Body of pancreas (tissue), 4 donors: Measurements from ENCODE around the gene WDFY3. TPM values are rescaled to one million over a fixed set of nuclear protein-coding genes. Genes with fewer than 3 reads are reported as not detected.

ENCODE experiments used
- ATAC-seq: fragments of 150-250 bp; one replicate; pipeline ENCODE4 v1.9.1; 2016
- DNase-seq, 4 donors: peaks; one replicate each; pipeline ENCODE4 v3.0.0-alpha.2; 2019
- H3K27ac ChIP-seq, 4 donors: fragments of 200-600 bp; sonication (generic); 1 replicate in 3 of 4; 2 replicates in 1 of 4; pipeline versions ENCODE4 v1.5.1 to v1.6.1; 2016 to 2019; ENCODE audit warnings: mild to moderate bottlenecking in 1 of 4, mixed read lengths in 1 of 4, moderate library complexity in 1 of 4
- H3K27me3 ChIP-seq, 2 donors: fragments of 200-600 bp; sonication (generic); one replicate each; pipeline ENCODE4 v1.6.0; 2016; ENCODE audit warnings: mild to moderate bottlenecking in 1 of 2
- H3K36me3 ChIP-seq, 2 donors: fragments of 200-600 bp; sonication (generic); replicated peaks in 1 of 2; 2 replicates each; pipeline ENCODE4 v1.5.1; 2016; ENCODE audit warnings: low read depth in 2 of 2; ENCODE audit not compliant: insufficient read depth in 1 of 2
- H3K4me1 ChIP-seq: fragments of 200-600 bp; sonication (generic); one replicate; pipeline ENCODE4 v1.6.0; 2016
- H3K4me3 ChIP-seq, 2 donors: fragments of 200-600 bp; sonication (generic); 1 replicate in 1 of 2; 2 replicates in 1 of 2; pipeline ENCODE4 v1.5.1; 2016 to 2019
- H3K9me3 ChIP-seq, 3 donors: fragments of 200-600 bp; sonication (generic); 1 replicate in 2 of 3; 2 replicates in 1 of 3; pipeline ENCODE4 v1.5.1; 2016
- POLR2A ChIP-seq, 3 donors: fragments of 450-650 bp; IDR thresholded peaks; one replicate each; pipeline ENCODE4 v1.6.1; 2016; ENCODE audit warnings: antibody characterized with exemption in 3 of 3, mild to moderate bottlenecking in 2 of 3
- WGBS, 2 donors: methylation state at CpG; one replicate each; pipeline ENCODE4 v1.1.5; 2017; 5-methylcytosine and 5-hydroxymethylcytosine counted together
- intact Hi-C: fragments of 100-400 bp; cut with DNase I; formaldehyde crosslinking; loops from one replicate; pipeline ENCODE4 v1.15.1; 2023
- total RNA-seq, 2 donors: library from RNA; depleted of rRNA; stranded (reverse); fragments of >200 nt; gene quantifications; one replicate each; pipeline ENCODE4 v1.1.0, GENCODE V29; 2016
- TF ChIP-seq, protein P1 (sequence below), 7 experiments: fragments of 450-650 bp in 4 of 7; fragments of 200-600 bp in 3 of 7; sonication (generic) in 3 of 7; IDR thresholded peaks; one replicate each; pipeline ENCODE4 v1.5.1; 2016 to 2019; ENCODE audit warnings: antibody characterized with exemption in 7 of 7

Gene WDFY3
- total RNA-seq, 2 donors from 2014 or later: 36.1 to 55.0 TPM

DNA sequence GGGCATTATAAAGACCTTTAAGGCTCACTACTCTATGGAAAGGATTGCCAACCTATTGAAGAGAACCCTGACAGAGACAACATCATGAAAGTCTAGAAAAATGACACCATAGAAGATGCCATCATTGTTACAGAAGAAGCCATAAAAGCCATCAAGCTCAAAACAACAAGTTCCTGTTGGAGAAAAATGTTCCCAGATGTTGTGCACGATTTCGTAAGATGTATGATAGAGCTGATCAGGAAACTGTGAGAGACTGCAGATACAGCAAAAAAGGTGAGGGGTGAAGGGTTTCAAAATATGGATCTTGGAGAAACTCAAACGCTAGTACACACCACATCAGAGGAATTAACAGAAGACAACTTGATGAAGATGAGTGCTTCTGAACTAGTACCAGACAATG is 53.3 kb downstream of the WDFY3 start:
- Histone ChIP-seq H3K27me3 (no peaks in the 10 kb centered on the region), H3K4me3 (no peak overlapping the region)
- WGBS, 2 donors: 85 to 94% methylated on average over 3 of the region's 3 CpGs

DNA sequence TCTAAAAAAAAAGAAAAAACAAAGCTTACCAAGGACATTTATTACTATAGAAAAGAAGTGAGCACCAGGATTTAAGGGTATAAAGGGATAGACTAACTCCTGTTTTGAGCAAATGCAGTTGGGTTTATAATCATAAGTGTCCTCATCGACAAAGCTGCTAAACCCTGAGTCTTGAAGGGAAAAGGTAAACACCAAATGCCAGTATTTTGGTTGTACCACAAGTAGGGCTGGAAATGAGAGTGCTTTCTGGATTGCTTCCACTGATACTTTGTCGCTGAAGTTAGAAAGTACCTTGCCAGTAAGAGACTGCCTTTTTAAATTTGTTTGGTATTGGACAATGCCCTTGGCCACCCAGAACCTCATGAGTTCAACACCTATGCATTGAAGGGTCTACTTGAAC is 53.7 kb downstream of the WDFY3 start:
- H3K27ac ChIP-seq: no peak overlapping the region
- 91 to 92% methylated on average over 2 of the region's 2 CpGs for WGBS, 2 donors
- H3K9me3 ChIP-seq: no peaks in the 10 kb centered on the region
- TF ChIP-seq, protein P1, sequence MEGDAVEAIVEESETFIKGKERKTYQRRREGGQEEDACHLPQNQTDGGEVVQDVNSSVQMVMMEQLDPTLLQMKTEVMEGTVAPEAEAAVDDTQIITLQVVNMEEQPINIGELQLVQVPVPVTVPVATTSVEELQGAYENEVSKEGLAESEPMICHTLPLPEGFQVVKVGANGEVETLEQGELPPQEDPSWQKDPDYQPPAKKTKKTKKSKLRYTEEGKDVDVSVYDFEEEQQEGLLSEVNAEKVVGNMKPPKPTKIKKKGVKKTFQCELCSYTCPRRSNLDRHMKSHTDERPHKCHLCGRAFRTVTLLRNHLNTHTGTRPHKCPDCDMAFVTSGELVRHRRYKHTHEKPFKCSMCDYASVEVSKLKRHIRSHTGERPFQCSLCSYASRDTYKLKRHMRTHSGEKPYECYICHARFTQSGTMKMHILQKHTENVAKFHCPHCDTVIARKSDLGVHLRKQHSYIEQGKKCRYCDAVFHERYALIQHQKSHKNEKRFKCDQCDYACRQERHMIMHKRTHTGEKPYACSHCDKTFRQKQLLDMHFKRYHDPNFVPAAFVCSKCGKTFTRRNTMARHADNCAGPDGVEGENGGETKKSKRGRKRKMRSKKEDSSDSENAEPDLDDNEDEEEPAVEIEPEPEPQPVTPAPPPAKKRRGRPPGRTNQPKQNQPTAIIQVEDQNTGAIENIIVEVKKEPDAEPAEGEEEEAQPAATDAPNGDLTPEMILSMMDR (IDR thresholded peaks at IDR 0.05): no peak
- TF ChIP-seq POLR2A (IDR thresholded peaks at IDR 0.05): no peak
- peaks cover 16% of the 10 kb centered on the region for H3K4me1 ChIP-seq
- H3K27me3 ChIP-seq: no peaks in the 10 kb centered on the region
- H3K36me3 ChIP-seq: no peaks in the 10 kb centered on the region
- intact Hi-C loops: no loop called here
- DNase-seq (no peak), ATAC-seq (no peak)
- H3K4me3 ChIP-seq: no peak overlapping the region

More for the DNA sequence above, 53.3 kb downstream of the WDFY3 start:
- no peak overlapping the region for H3K27ac ChIP-seq
- intact Hi-C loops: no loop called here
- no peaks in the 10 kb centered on the region for H3K36me3 ChIP-seq
- DNase-seq: no peak
- H3K4me1 ChIP-seq: peaks cover 16% of the 10 kb centered on the region
- no peaks in the 10 kb centered on the region for H3K9me3 ChIP-seq
- no peak for ATAC-seq
- TF ChIP-seq, protein P1 (IDR thresholded peaks at IDR 0.05): no peak
- TF ChIP-seq POLR2A (IDR thresholded peaks at IDR 0.05): no peak

DNA sequence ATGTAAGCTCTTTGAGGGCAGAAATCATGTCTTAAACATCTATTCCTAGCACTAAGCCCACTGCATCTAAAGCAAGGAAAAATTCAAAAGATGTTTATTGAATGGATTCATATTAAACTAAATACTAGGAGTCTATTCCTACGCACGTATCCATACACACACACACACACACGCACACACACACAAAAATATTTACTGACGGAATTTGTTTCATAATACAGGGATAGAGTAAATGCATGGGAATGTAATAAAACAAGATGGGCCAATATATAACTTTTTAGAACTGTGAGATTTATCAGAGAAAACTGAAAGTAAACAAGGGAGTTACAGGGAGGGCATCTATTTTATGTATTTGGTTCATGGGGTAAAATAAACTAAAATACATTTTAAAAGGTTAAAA is 57.6 kb downstream of the WDFY3 start:
- ATAC-seq (no peak), DNase-seq (no peak)
- no peaks in the 10 kb centered on the region for H3K27me3 ChIP-seq

DNA sequence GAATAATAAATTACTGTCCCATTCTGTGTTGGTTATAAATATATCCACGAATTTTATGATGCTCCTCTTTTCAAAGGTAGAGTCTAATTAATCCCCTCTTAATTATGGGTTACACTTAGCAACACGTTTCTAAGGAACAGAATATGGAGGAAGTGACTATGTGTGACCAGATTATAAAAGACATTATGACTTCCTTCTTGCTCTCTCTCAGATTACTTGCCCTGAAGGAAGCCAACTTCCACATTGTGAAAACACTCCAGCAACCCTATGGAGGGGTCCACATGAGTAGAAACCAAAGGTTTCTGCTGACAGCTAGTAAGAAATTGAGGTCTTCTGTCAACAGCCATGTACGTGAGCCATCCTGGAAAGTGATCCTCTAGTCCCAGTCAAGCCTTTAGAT is 59.3 kb downstream of the WDFY3 start:
- 91 to 93% methylated on average over 3 of the region's 3 CpGs for WGBS, 2 donors
- Histone ChIP-seq H3K4me1 (no peaks in the 10 kb centered on the region), H3K4me3 (no peak overlapping the region), H3K27me3 (no peaks in the 10 kb centered on the region), H3K36me3 (no peaks in the 10 kb centered on the region), H3K9me3 (no peaks in the 10 kb centered on the region), H3K27ac (no peak overlapping the region)
- ATAC-seq: no peak
- no peak for DNase-seq
- intact Hi-C loops: no loop called here
- no peak for TF ChIP-seq POLR2A (IDR thresholded peaks at IDR 0.05)
- TF ChIP-seq, protein P1 (IDR thresholded peaks at IDR 0.05): no peak

More for the DNA sequence above, 57.6 kb downstream of the WDFY3 start:
- TF ChIP-seq, protein P1 (IDR thresholded peaks at IDR 0.05): no peak
- no peak for TF ChIP-seq POLR2A (IDR thresholded peaks at IDR 0.05)
- intact Hi-C loops: no loop called here
- Histone ChIP-seq H3K36me3 (no peaks in the 10 kb centered on the region), H3K9me3 (no peaks in the 10 kb centered on the region), H3K4me3 (no peak overlapping the region), H3K27ac (no peak overlapping the region), H3K4me1 (no peaks in the 10 kb centered on the region)
- 90 to 93% methylated on average over 4 of the region's 4 CpGs for WGBS, 2 donors

DNA sequence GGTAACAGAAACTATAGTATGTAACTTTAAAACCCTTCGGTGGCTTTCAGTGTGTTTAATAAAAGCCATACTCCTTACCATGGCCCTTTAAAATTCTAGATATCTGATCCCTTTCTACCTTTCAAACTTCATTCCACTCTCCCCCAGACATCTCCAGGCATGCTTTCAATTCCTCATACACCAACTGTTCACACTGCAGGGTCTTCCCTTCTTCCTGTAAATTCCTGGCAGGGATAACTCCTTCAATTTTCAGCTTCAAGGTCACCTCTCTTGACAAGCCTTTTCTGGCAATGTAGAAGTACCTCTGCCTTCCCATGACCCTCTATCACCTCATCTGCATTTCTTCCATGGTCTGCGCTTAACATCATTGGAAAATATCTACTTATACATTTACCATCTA is 60.8 kb downstream of the WDFY3 start:
- Histone ChIP-seq H3K4me3 (no peak overlapping the region), H3K27ac (no peak overlapping the region), H3K27me3 (no peaks in the 10 kb centered on the region), H3K4me1 (no peaks in the 10 kb centered on the region), H3K36me3 (no peaks in the 10 kb centered on the region), H3K9me3 (no peaks in the 10 kb centered on the region)
- intact Hi-C loops: no loop called here
- WGBS, 2 donors: 94 to 97% methylated on average over 2 of the region's 2 CpGs
- ATAC-seq (no peak), DNase-seq (no peak)
- TF ChIP-seq POLR2A (IDR thresholded peaks at IDR 0.05): no peak
- TF ChIP-seq, protein P1 (IDR thresholded peaks at IDR 0.05): no peak
